Neural cell (in vitro differentiated cells): Measurements from ENCODE around the gene SP3.

Experiments used
- EZH2 ChIP-seq: fragments of 200-600, 300-800 bp; shearing (Covaris generic), sonication (generic); IDR thresholded peaks from 2 replicates; pipeline ENCODE4 v1.6.1; 2014; ENCODE audit warnings: antibody characterized with exemption, low read length, borderline replicate concordance, mild to moderate bottlenecking; ENCODE audit not compliant: insufficient read depth, poor library complexity, severe bottlenecking
- MXI1 ChIP-seq: fragments of 450-650 bp; conservative IDR thresholded peaks from 2 replicates; pipeline ENCODE4 v1.6.1; 2014; ENCODE audit warnings: antibody characterized with exemption, mild to moderate bottlenecking; ENCODE audit not compliant: poor library complexity, severe bottlenecking
- SMC3 ChIP-seq: fragments of 450-650 bp; conservative IDR thresholded peaks from 2 replicates; pipeline ENCODE4 v1.6.1; 2014; ENCODE audit warnings: antibody characterized with exemption, mild to moderate bottlenecking, moderate library complexity; ENCODE audit not compliant: poor library complexity
- TF ChIP-seq, protein P1 (sequence below): fragments of 450-650 bp; IDR thresholded peaks from 2 replicates; pipeline ENCODE4 v1.5.1; 2014; ENCODE audit warnings: antibody characterized with exemption, mild to moderate bottlenecking, moderate library complexity; ENCODE audit not compliant: poor library complexity, severe bottlenecking
- TF ChIP-seq, protein P2 (sequence below): IDR thresholded peaks from 2 replicates; pipeline ENCODE4 v1.6.1; 2012; ENCODE audit warnings: borderline replicate concordance

DNA sequence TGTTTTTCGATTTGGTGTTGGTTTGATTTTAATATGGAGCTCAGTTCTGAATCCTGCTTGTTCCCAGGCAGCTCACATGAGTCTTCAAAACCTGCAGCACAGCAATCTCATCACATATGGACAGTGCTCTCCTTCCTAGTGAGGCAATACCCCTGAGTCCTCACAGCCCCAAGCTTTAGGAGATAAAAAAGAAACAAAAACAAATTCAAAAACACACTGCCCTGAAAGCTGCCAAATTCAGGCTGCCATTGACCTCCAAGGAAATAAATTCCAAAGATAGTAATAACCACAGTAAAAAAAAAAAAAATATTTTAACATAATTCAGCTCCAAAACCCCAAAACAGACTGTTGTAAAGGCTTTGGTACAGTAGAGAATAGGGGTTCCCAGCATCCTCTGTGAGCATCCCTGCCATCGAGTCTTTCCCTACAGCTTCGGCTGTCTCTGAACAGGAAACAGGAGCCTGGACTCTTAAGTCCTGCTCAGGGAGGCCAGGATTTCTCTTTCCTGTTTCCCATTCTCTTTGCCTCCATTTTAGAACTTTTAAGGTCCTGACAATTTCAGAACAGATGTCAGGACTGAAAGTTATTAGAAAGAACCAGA lies 14.7 kb upstream of the SP3 start:
- TF ChIP-seq, protein P1, sequence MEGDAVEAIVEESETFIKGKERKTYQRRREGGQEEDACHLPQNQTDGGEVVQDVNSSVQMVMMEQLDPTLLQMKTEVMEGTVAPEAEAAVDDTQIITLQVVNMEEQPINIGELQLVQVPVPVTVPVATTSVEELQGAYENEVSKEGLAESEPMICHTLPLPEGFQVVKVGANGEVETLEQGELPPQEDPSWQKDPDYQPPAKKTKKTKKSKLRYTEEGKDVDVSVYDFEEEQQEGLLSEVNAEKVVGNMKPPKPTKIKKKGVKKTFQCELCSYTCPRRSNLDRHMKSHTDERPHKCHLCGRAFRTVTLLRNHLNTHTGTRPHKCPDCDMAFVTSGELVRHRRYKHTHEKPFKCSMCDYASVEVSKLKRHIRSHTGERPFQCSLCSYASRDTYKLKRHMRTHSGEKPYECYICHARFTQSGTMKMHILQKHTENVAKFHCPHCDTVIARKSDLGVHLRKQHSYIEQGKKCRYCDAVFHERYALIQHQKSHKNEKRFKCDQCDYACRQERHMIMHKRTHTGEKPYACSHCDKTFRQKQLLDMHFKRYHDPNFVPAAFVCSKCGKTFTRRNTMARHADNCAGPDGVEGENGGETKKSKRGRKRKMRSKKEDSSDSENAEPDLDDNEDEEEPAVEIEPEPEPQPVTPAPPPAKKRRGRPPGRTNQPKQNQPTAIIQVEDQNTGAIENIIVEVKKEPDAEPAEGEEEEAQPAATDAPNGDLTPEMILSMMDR = no peak
- TF ChIP-seq, protein P2, sequence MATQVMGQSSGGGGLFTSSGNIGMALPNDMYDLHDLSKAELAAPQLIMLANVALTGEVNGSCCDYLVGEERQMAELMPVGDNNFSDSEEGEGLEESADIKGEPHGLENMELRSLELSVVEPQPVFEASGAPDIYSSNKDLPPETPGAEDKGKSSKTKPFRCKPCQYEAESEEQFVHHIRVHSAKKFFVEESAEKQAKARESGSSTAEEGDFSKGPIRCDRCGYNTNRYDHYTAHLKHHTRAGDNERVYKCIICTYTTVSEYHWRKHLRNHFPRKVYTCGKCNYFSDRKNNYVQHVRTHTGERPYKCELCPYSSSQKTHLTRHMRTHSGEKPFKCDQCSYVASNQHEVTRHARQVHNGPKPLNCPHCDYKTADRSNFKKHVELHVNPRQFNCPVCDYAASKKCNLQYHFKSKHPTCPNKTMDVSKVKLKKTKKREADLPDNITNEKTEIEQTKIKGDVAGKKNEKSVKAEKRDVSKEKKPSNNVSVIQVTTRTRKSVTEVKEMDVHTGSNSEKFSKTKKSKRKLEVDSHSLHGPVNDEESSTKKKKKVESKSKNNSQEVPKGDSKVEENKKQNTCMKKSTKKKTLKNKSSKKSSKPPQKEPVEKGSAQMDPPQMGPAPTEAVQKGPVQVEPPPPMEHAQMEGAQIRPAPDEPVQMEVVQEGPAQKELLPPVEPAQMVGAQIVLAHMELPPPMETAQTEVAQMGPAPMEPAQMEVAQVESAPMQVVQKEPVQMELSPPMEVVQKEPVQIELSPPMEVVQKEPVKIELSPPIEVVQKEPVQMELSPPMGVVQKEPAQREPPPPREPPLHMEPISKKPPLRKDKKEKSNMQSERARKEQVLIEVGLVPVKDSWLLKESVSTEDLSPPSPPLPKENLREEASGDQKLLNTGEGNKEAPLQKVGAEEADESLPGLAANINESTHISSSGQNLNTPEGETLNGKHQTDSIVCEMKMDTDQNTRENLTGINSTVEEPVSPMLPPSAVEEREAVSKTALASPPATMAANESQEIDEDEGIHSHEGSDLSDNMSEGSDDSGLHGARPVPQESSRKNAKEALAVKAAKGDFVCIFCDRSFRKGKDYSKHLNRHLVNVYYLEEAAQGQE = no peak
- TF ChIP-seq SMC3 (no peak), EZH2 (no peak), MXI1 (no peak)
